PC-3 (cell line): ENCODE results near the gene TSFM. TPM values are rescaled to one million over a fixed set of nuclear protein-coding genes. Genes with fewer than 3 reads are reported as not detected.
A peak's percentile ranks its signal among the peaks of the same experiment; 100 is the strongest.

Experiments
- ATAC-seq: fragments of 200-7000 bp; cut with Tn5 transposase; 2 replicates; pipeline ENCODE4 v1.9.1; 2020; ENCODE audit warnings: mild to moderate bottlenecking, moderate library complexity
- BruUV-seq: library from RNA; stranded (reverse); fragments of 400-500 nt; replicated peaks from 2 replicates; lab custom pipeline; 2021; lab: Mats Ljungman, UMichigan
- CTCF ChIA-PET: fragments of 300-600 bp; sonication (Branson Sonifier 250); formaldehyde crosslinking; loops from one replicate; lab custom pipeline; 2022; ENCODE audit warnings: antibody characterized with exemption; lab: Charles Lee
- POLR2A ChIA-PET: fragments of 300-600 bp; sonication (Branson Sonifier 250); formaldehyde crosslinking; loops from one replicate; lab custom pipeline; 2022; ENCODE audit warnings: antibody characterized with exemption; ENCODE audit not compliant: unreplicated experiment; lab: Charles Lee
- DNase-seq: peaks from one replicate; pipeline ENCODE4 v3.0.0-alpha.2; 2015
- H2AFZ ChIP-seq: fragments of 300-600 bp; sonication (generic); 2 replicates; pipeline ENCODE4 v1.6.0; 2016; ENCODE audit warnings: antibody characterized with exemption, low read length
- H3F3A ChIP-seq: fragments of 300-600 bp; sonication (generic); one replicate; pipeline ENCODE4 v1.6.0; 2017; ENCODE audit warnings: antibody characterized with exemption, low read length, control low read depth, mild to moderate bottlenecking; ENCODE audit not compliant: unreplicated experiment
- H3K27ac ChIP-seq: fragments of 300-600 bp; sonication (generic); 2 replicates; pipeline ENCODE4 v1.5.1; 2016; ENCODE audit warnings: mild to moderate bottlenecking, low read length
- H3K27me3 ChIP-seq: fragments of 300-600 bp; sonication (generic); 2 replicates; pipeline ENCODE4 v1.6.1; 2016; ENCODE audit warnings: low read length, mixed read lengths
- H3K36me3 ChIP-seq: fragments of 300-600 bp; sonication (generic); 2 replicates; pipeline ENCODE4 v1.6.1; 2016; ENCODE audit warnings: low read depth, mixed run types, low read length, mixed read lengths
- H3K4me1 ChIP-seq: fragments of 300-600 bp; sonication (generic); 2 replicates; pipeline ENCODE4 v1.5.1; 2016; ENCODE audit warnings: low read length; ENCODE audit not compliant: insufficient read depth
- H3K4me2 ChIP-seq: fragments of 300-600 bp; sonication (generic); 2 replicates; pipeline ENCODE4 v1.6.0; 2016; ENCODE audit warnings: low read length
- H3K4me3 ChIP-seq: fragments of 300-600 bp; sonication (generic); 2 replicates; pipeline ENCODE4 v1.5.1; 2016; ENCODE audit warnings: mild to moderate bottlenecking, low read length, mixed read lengths
- H3K79me2 ChIP-seq: fragments of 300-600 bp; sonication (generic); 2 replicates; pipeline ENCODE4 v1.6.1; 2017; ENCODE audit warnings: low read length, mixed read lengths
- H3K9ac ChIP-seq: fragments of 300-600 bp; sonication (generic); 2 replicates; pipeline ENCODE4 v1.6.0; 2016; ENCODE audit warnings: mild to moderate bottlenecking, low read length
- H3K9me2 ChIP-seq: fragments of 300-600 bp; sonication (generic); replicated peaks from 2 replicates; pipeline ENCODE4 v1.6.1; 2016; ENCODE audit warnings: mixed run types, low read length, mixed read lengths
- H3K9me3 ChIP-seq: fragments of 300-600 bp; sonication (generic); 2 replicates; pipeline ENCODE4 v1.6.1; 2016; ENCODE audit warnings: low read length, mixed read lengths
- H4K20me1 ChIP-seq: fragments of 300-600 bp; sonication (generic); 2 replicates; pipeline ENCODE4 v1.6.1; 2016; ENCODE audit warnings: low read length, mixed read lengths
- EZH2 ChIP-seq: fragments of 300-600 bp; sonication (generic); IDR thresholded peaks from one replicate; pipeline ENCODE4 v1.6.1; 2017; ENCODE audit warnings: antibody characterized with exemption, mild to moderate bottlenecking, low read length; ENCODE audit not compliant: unreplicated experiment
- EZH2phosphoT487 ChIP-seq: fragments of 300-600 bp; sonication (generic); IDR thresholded peaks from 2 replicates; pipeline ENCODE4 v1.6.1; 2018; ENCODE audit warnings: mild to moderate bottlenecking, antibody characterized with exemption, low read length, borderline replicate concordance
- intact Hi-C: fragments of 100-400 bp; cut with micrococcal nuclease; formaldehyde crosslinking; loops from 2 replicates; pipeline ENCODE4 v1.9.0; 2023
- total RNA-seq: library from RNA; depleted of rRNA; stranded (reverse); fragments of >200 nt; gene quantifications from 2 replicates; pipeline ENCODE4 v1.2.3, GENCODE V29; 2014
- TF ChIP-seq, protein P1 (sequence below): fragments of 300-600 bp; sonication (generic); conservative IDR thresholded peaks from 2 replicates; pipeline ENCODE4 v1.5.1; 2017; ENCODE audit warnings: antibody characterized with exemption, low read depth, mild to moderate bottlenecking, low read length

Gene TSFM
- total RNA-seq, 1 experiment from 2014 or later, result 63.0 TPM

GRCh38 chr12:57775563-57776246 lies 6.9 kb upstream of the TSFM start:
- Histone ChIP-seq H3K79me2 (peaks cover 23% of the 10 kb centered on the region), H2AFZ (no peak overlapping the region), H3K36me3 (peaks cover 1% of the 10 kb centered on the region; the same call in 1 of the 2 replicates), H3K4me2 (no peak overlapping the region), H3K9ac (no peak overlapping the region), H3K9me3 (no peaks in the 10 kb centered on the region), H4K20me1 (no peaks in the 10 kb centered on the region), H3K9me2 (no peaks in the 10 kb centered on the region), H3K27me3 (no peaks in the 10 kb centered on the region), H3K4me3 (no peak overlapping the region), H3F3A (no peaks in the 10 kb centered on the region), H3K4me1 (peaks cover 9% of the 10 kb centered on the region), H3K27ac (no peak overlapping the region)
- no TSS peak for BruUV-seq
- ATAC-seq (no peak), DNase-seq (no peak)
- intact Hi-C loops, result no loop called here
- TF ChIP-seq, protein P1, sequence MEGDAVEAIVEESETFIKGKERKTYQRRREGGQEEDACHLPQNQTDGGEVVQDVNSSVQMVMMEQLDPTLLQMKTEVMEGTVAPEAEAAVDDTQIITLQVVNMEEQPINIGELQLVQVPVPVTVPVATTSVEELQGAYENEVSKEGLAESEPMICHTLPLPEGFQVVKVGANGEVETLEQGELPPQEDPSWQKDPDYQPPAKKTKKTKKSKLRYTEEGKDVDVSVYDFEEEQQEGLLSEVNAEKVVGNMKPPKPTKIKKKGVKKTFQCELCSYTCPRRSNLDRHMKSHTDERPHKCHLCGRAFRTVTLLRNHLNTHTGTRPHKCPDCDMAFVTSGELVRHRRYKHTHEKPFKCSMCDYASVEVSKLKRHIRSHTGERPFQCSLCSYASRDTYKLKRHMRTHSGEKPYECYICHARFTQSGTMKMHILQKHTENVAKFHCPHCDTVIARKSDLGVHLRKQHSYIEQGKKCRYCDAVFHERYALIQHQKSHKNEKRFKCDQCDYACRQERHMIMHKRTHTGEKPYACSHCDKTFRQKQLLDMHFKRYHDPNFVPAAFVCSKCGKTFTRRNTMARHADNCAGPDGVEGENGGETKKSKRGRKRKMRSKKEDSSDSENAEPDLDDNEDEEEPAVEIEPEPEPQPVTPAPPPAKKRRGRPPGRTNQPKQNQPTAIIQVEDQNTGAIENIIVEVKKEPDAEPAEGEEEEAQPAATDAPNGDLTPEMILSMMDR, result peak; percentile 15; the same call in 1 of the 2 replicates
- TF ChIP-seq EZH2, result no peak
- TF ChIP-seq EZH2phosphoT487, result no peak
- CTCF ChIA-PET, result no interaction called here
- POLR2A ChIA-PET, result no interaction called here

- CTCF ChIA-PET, result no interaction called here
- H3K36me3 ChIP-seq, result no peaks in the 10 kb centered on the region
- no peak for TF ChIP-seq EZH2
- TF ChIP-seq EZH2phosphoT487, result no peak
- TF ChIP-seq, protein P1, result no peak
Observed at GRCh38 chr12:57776247-57776587, 6.4 kb upstream of the TSFM start.

GRCh38 chr12:57777367-57777766 lies 5.2 kb upstream of the TSFM start:
- no peak for ATAC-seq
- Histone ChIP-seq H3K79me2 (peaks cover 14% of the 10 kb centered on the region), H4K20me1 (no peaks in the 10 kb centered on the region), H3K4me2 (no peak overlapping the region), H3K9me3 (no peaks in the 10 kb centered on the region), H3K36me3 (no peaks in the 10 kb centered on the region), H3K4me1 (peaks cover 5% of the 10 kb centered on the region; the same call in 1 of the 2 replicates), H3K9me2 (no peaks in the 10 kb centered on the region), H3K27ac (no peak overlapping the region), H3K9ac (no peak overlapping the region), H3F3A (no peaks in the 10 kb centered on the region), H2AFZ (no peak overlapping the region), H3K27me3 (no peaks in the 10 kb centered on the region), H3K4me3 (no peak overlapping the region)
- TF ChIP-seq, protein P1, result no peak
- no peak for TF ChIP-seq EZH2
- no peak for DNase-seq
- ChIA-PET POLR2A (no interaction called here), CTCF (no interaction called here)
- BruUV-seq, result no TSS peak
- intact Hi-C loops, result no loop called here

More at GRCh38 chr12:57776247-57776587, 6.4 kb upstream of the TSFM start:
- no peaks in the 10 kb centered on the region for H3F3A ChIP-seq
- peaks cover 18% of the 10 kb centered on the region for H3K79me2 ChIP-seq
- H3K4me3 ChIP-seq, result no peak overlapping the region
- H4K20me1 ChIP-seq, result no peaks in the 10 kb centered on the region
- intact Hi-C loops, result no loop called here
- no peak overlapping the region for H3K4me2 ChIP-seq
- no peaks in the 10 kb centered on the region for H3K27me3 ChIP-seq
- POLR2A ChIA-PET, result no interaction called here
- H3K27ac ChIP-seq, result no peak overlapping the region
- H3K9me2 ChIP-seq, result no peaks in the 10 kb centered on the region
- H3K9ac ChIP-seq, result no peak overlapping the region
- H3K9me3 ChIP-seq, result no peaks in the 10 kb centered on the region
- no TSS peak for BruUV-seq
- no peak for DNase-seq
- no peak for ATAC-seq
- H2AFZ ChIP-seq, result no peak overlapping the region
- peaks cover 5% of the 10 kb centered on the region; the same call in 1 of the 2 replicates for H3K4me1 ChIP-seq
